ENCODE measurements around the gene CELA3A. TPM values are rescaled to one million over a fixed set of nuclear protein-coding genes. Genes with fewer than 3 reads are reported as not detected.

CELA3A gene
- total and polyA plus RNA-seq, 4 donors = 5.0 to 9.5 (median 6.8) TPM

GRCh38 chr1:22044690-22045420 lies 43.4 kb downstream of the CELA3A start:
- no peaks in the 10 kb centered on the region for H3K27me3 ChIP-seq (ENCODE audit: control insufficient read depth in 1 of 2, insufficient read depth in 2 of 2, low read length in 1 of 2)
- H3K4me1 ChIP-seq (ENCODE audit: control insufficient read depth in 1 of 2, insufficient read depth in 2 of 2, low read length in 2 of 2) = no peaks in the 10 kb centered on the region
- H3K4me3 ChIP-seq (ENCODE audit: low read length in 2 of 2) = no peak overlapping the region
- no peaks in the 10 kb centered on the region for H3K36me3 ChIP-seq (ENCODE audit: control insufficient read depth in 1 of 2, insufficient read depth in 2 of 2, low read length in 1 of 2)
- DNase-seq (no peak), ATAC-seq (ENCODE audit: low FRiP score) (no peak)
- intact Hi-C loops (cut with DNase I) = no loop called here
- WGBS, 2 donors = 51 to 66% methylated on average over 3 of the region's 3 CpGs
- peaks cover 3% of the 10 kb centered on the region for H3K9me3 ChIP-seq (ENCODE audit: control insufficient read depth, low read length)
- no peak overlapping the region for H3K27ac ChIP-seq (ENCODE audit: low read depth in 1 of 2, low read length in 2 of 2)

GRCh38 chr1:22045604-22046228 lies 44.3 kb downstream of the CELA3A start:
- ATAC-seq (ENCODE audit: low FRiP score) (no peak), DNase-seq (no peak)
- Histone ChIP-seq H3K4me3 (ENCODE audit: low read length in 2 of 2) (no peak overlapping the region), H3K9me3 (ENCODE audit: control insufficient read depth, low read length) (peaks cover 3% of the 10 kb centered on the region), H3K27me3 (ENCODE audit: control insufficient read depth in 1 of 2, insufficient read depth in 2 of 2, low read length in 1 of 2) (no peaks in the 10 kb centered on the region), H3K36me3 (ENCODE audit: control insufficient read depth in 1 of 2, insufficient read depth in 2 of 2, low read length in 1 of 2) (no peaks in the 10 kb centered on the region), H3K27ac (ENCODE audit: low read depth in 1 of 2, low read length in 2 of 2) (no peak overlapping the region), H3K4me1 (ENCODE audit: control insufficient read depth in 1 of 2, insufficient read depth in 2 of 2, low read length in 2 of 2) (no peaks in the 10 kb centered on the region)
- WGBS, 2 donors = 40 to 48% methylated on average over 2 of the region's 2 CpGs
- intact Hi-C loops (cut with DNase I) = no loop called here

GRCh38 chr1:22048351-22049192 lies 47.1 kb downstream of the CELA3A start:
- 64 to 69% methylated on average over 8 of the region's 8 CpGs for WGBS, 2 donors
- Histone ChIP-seq H3K4me3 (ENCODE audit: low read length in 2 of 2) (no peak overlapping the region), H3K36me3 (ENCODE audit: control insufficient read depth in 1 of 2, insufficient read depth in 2 of 2, low read length in 1 of 2) (no peaks in the 10 kb centered on the region), H3K27ac (ENCODE audit: low read depth in 1 of 2, low read length in 2 of 2) (no peak overlapping the region), H3K4me1 (ENCODE audit: control insufficient read depth in 1 of 2, insufficient read depth in 2 of 2, low read length in 2 of 2) (no peaks in the 10 kb centered on the region), H3K9me3 (ENCODE audit: control insufficient read depth, low read length) (peaks cover 3% of the 10 kb centered on the region), H3K27me3 (ENCODE audit: control insufficient read depth in 1 of 2, insufficient read depth in 2 of 2, low read length in 1 of 2) (no peaks in the 10 kb centered on the region)
- no peak for ATAC-seq (ENCODE audit: low FRiP score)
- no peak for DNase-seq
- intact Hi-C loops (cut with DNase I) = no loop called here

GRCh38 chr1:22050330-22050729 lies 48.9 kb downstream of the CELA3A start:
- peaks cover 2% of the 10 kb centered on the region for H3K9me3 ChIP-seq (ENCODE audit: control insufficient read depth, low read length)
- 96 to 99% methylated on average over 3 of the region's 3 CpGs for WGBS, 2 donors
- H3K27me3 ChIP-seq (ENCODE audit: control insufficient read depth in 1 of 2, insufficient read depth in 2 of 2, low read length in 1 of 2) = no peaks in the 10 kb centered on the region
- DNase-seq = no peak
- H3K36me3 ChIP-seq (ENCODE audit: control insufficient read depth in 1 of 2, insufficient read depth in 2 of 2, low read length in 1 of 2) = no peaks in the 10 kb centered on the region
- intact Hi-C loops (cut with DNase I) = no loop called here
- H3K27ac ChIP-seq (ENCODE audit: low read depth in 1 of 2, low read length in 2 of 2) = no peak overlapping the region
- no peaks in the 10 kb centered on the region for H3K4me1 ChIP-seq (ENCODE audit: control insufficient read depth in 1 of 2, insufficient read depth in 2 of 2, low read length in 2 of 2)
- no peak for ATAC-seq (ENCODE audit: low FRiP score)
- no peak overlapping the region for H3K4me3 ChIP-seq (ENCODE audit: low read length in 2 of 2)

GRCh38 chr1:22051607-22052114 lies 50.2 kb downstream of the CELA3A start:
- intact Hi-C loops (cut with DNase I) = loop anchor here in 1 of 2 donors (2.0 kb wide), 1 partner anchor 27 kb away; no protein-coding TSS in a partner anchor
- H3K27ac ChIP-seq (ENCODE audit: low read depth in 1 of 2, low read length in 2 of 2) = no peak overlapping the region
- peaks cover 0 to 4% of the 10 kb centered on the region in 2 donors for H3K4me1 ChIP-seq (ENCODE audit: control insufficient read depth in 1 of 2, insufficient read depth in 2 of 2, low read length in 2 of 2)
- no peaks in the 10 kb centered on the region for H3K27me3 ChIP-seq (ENCODE audit: control insufficient read depth in 1 of 2, insufficient read depth in 2 of 2, low read length in 1 of 2)
- no peak for ATAC-seq (ENCODE audit: low FRiP score)
- no peaks in the 10 kb centered on the region for H3K9me3 ChIP-seq (ENCODE audit: control insufficient read depth, low read length)
- DNase-seq = no peak
- H3K4me3 ChIP-seq (ENCODE audit: low read length in 2 of 2) = no peak overlapping the region
- WGBS, 2 donors = 87 to 91% methylated on average over 13 of the region's 13 CpGs
- H3K36me3 ChIP-seq (ENCODE audit: control insufficient read depth in 1 of 2, insufficient read depth in 2 of 2, low read length in 1 of 2) = no peaks in the 10 kb centered on the region

- peak; percentile 98 for ATAC-seq (ENCODE audit: low FRiP score)
- DNase-seq = peak; percentile 98
- Histone ChIP-seq H3K4me3 (ENCODE audit: low read length in 2 of 2) (peak within 1 kb of the TSS; percentile 95 to 97), H3K27me3 (ENCODE audit: control insufficient read depth in 1 of 2, insufficient read depth in 2 of 2, low read length in 1 of 2) (no peaks in the 10 kb centered on the region), H3K36me3 (ENCODE audit: control insufficient read depth in 1 of 2, insufficient read depth in 2 of 2, low read length in 1 of 2) (no peaks in the 10 kb centered on the region), H3K4me1 (ENCODE audit: control insufficient read depth in 1 of 2, insufficient read depth in 2 of 2, low read length in 2 of 2) (peaks cover 0 to 5% of the 10 kb centered on the region in 2 donors), H3K9me3 (ENCODE audit: control insufficient read depth, low read length) (no peaks in the 10 kb centered on the region), H3K27ac (ENCODE audit: low read depth in 1 of 2, low read length in 2 of 2) (peak within 1 kb of the TSS; percentile 93 to 99)
- WGBS, 2 donors = 15 to 18% methylated on average over 65 to 81 of the region's 81 CpGs
- intact Hi-C loops (cut with DNase I) = loop anchor here in 1 of 2 donors (2.0 kb wide), 1 partner anchor 28 kb away; no protein-coding TSS in a partner anchor
Measured at GRCh38 chr1:22052115-22053016, 50.9 kb downstream of the CELA3A start, which contains the start of gene CDC42. CDC42 (plus strand) TSS chr1:22052709; CDS start chr1:22078479, 25,770 bp downstream.

- no peaks in the 10 kb centered on the region for H3K27me3 ChIP-seq (ENCODE audit: control insufficient read depth in 1 of 2, insufficient read depth in 2 of 2, low read length in 1 of 2)
- H3K36me3 ChIP-seq (ENCODE audit: control insufficient read depth in 1 of 2, insufficient read depth in 2 of 2, low read length in 1 of 2) = no peaks in the 10 kb centered on the region
- peak overlapping the region; percentile 93 to 99 for H3K27ac ChIP-seq (ENCODE audit: low read depth in 1 of 2, low read length in 2 of 2)
- DNase-seq (peak; percentile 75 to 89), ATAC-seq (ENCODE audit: low FRiP score) (peak; percentile 87)
- WGBS, 2 donors = 0 to 1% methylated on average over 24 to 70 of the region's 70 CpGs
- intact Hi-C loops (cut with DNase I) = loop anchor here in 1 of 2 donors (2.0 kb wide), 1 partner anchor 28 kb away; no protein-coding TSS in a partner anchor
- H3K4me3 ChIP-seq (ENCODE audit: low read length in 2 of 2) = peak overlapping the region; percentile 95 to 97
- H3K4me1 ChIP-seq (ENCODE audit: control insufficient read depth in 1 of 2, insufficient read depth in 2 of 2, low read length in 2 of 2) = peaks cover 0 to 5% of the 10 kb centered on the region in 2 donors
- H3K9me3 ChIP-seq (ENCODE audit: control insufficient read depth, low read length) = no peaks in the 10 kb centered on the region
Measured at GRCh38 chr1:22053017-22053860, 51.8 kb downstream of the CELA3A start.

Data from aorta (tissue), 5 donors.